Activated CD4-positive, alpha-beta T cell treated with anti-CD3 and anti-CD28 coated beads for 36 hours (primary cell): ENCODE results near the gene MRS2. TPM values are rescaled to one million over a fixed set of nuclear protein-coding genes. Genes with fewer than 3 reads are reported as not detected.

Experiments used
- ATAC-seq: fragments of 200-7000 bp; cut with Tn5 transposase; one replicate; pipeline ENCODE4 v1.10.0; 2021; ENCODE audit warnings: mild to moderate bottlenecking, moderate library complexity
- CTCF ChIA-PET: fragments of 350-600 bp; sonication (Branson Sonifier 250); formaldehyde crosslinking; loops from one replicate; lab custom pipeline; 2021; ENCODE audit warnings: antibody characterized with exemption; lab: Charles Lee
- POLR2A ChIA-PET: fragments of 350-600 bp; sonication (Branson Sonifier 250); formaldehyde crosslinking; loops from one replicate; lab custom pipeline; 2021; ENCODE audit warnings: antibody characterized with exemption, inconsistent platforms; lab: Charles Lee
- DNase-seq: peaks from one replicate; pipeline ENCODE4 v3.0.0-alpha.2; 2020
- H3K27ac Mint-ChIP-seq: one replicate; pipeline ENCODE4 v1.8.0; 2021; ENCODE audit warnings: mixed read lengths
- H3K27me3 Mint-ChIP-seq: one replicate; pipeline ENCODE4 v1.8.0; 2021; ENCODE audit warnings: mixed read lengths
- H3K36me3 Mint-ChIP-seq: one replicate; pipeline ENCODE4 v1.8.0; 2021; ENCODE audit warnings: low read depth, mixed read lengths
- H3K4me1 Mint-ChIP-seq: one replicate; pipeline ENCODE4 v1.8.0; 2021; ENCODE audit warnings: mixed read lengths
- H3K4me3 Mint-ChIP-seq: one replicate; pipeline ENCODE4 v1.8.0; 2021; ENCODE audit warnings: mild to moderate bottlenecking, moderate library complexity, mixed read lengths
- H3K9me3 Mint-ChIP-seq: one replicate; pipeline ENCODE4 v1.8.0; 2021; ENCODE audit warnings: low read depth, mixed read lengths
- intact Hi-C, 2 experiments: fragments of 100-400 bp; cut with DNase I in 1 of 2; cut with micrococcal nuclease in 1 of 2; formaldehyde crosslinking; loops; one replicate each; pipeline versions ENCODE4 v1.14.2 to v1.15.1; 2022 to 2024; cut with DNase I, micrococcal nuclease
- total RNA-seq, 2 experiments: library from RNA; stranded (reverse); gene quantifications; one replicate each; pipeline ENCODE4 v1.2.3, GENCODE V29; 2021

Gene MRS2
- total RNA-seq, 2 experiments from 2014 or later: 21.0 to 25.5 TPM

- Mint-ChIP-seq H3K4me3 (no peak overlapping the region), H3K9me3 (no peaks in the 10 kb centered on the region), H3K4me1 (no peaks in the 10 kb centered on the region), H3K36me3 (no peaks in the 10 kb centered on the region), H3K27ac (no peak overlapping the region), H3K27me3 (no peaks in the 10 kb centered on the region)
- ATAC-seq (no peak), DNase-seq (no peak)
- ChIA-PET CTCF (no interaction called here), POLR2A (no interaction called here)
- intact Hi-C loops: no loop called here
These were observed 51.7 kb downstream of the MRS2 start for GRCh38 chr6:24454452-24454851.

GRCh38 chr6:24455061-24455460 lies 52.3 kb downstream of the MRS2 start:
- DNase-seq: no peak
- no peaks in the 10 kb centered on the region for H3K4me1 Mint-ChIP-seq
- no peak overlapping the region for H3K27ac Mint-ChIP-seq
- no peaks in the 10 kb centered on the region for H3K27me3 Mint-ChIP-seq
- ATAC-seq: no peak
- CTCF ChIA-PET: no interaction called here
- intact Hi-C loops: no loop called here
- no peaks in the 10 kb centered on the region for H3K36me3 Mint-ChIP-seq
- POLR2A ChIA-PET: no interaction called here
- no peaks in the 10 kb centered on the region for H3K9me3 Mint-ChIP-seq
- H3K4me3 Mint-ChIP-seq: no peak overlapping the region

GRCh38 chr6:24458134-24458533 lies 55.4 kb downstream of the MRS2 start:
- ATAC-seq (no peak), DNase-seq (no peak)
- intact Hi-C loops: no loop called here
- H3K9me3 Mint-ChIP-seq: no peaks in the 10 kb centered on the region
- H3K4me3 Mint-ChIP-seq: no peak overlapping the region
- no peaks in the 10 kb centered on the region for H3K4me1 Mint-ChIP-seq
- H3K36me3 Mint-ChIP-seq: no peaks in the 10 kb centered on the region
- H3K27ac Mint-ChIP-seq: no peak overlapping the region
- ChIA-PET POLR2A (no interaction called here), CTCF (no interaction called here)
- H3K27me3 Mint-ChIP-seq: no peaks in the 10 kb centered on the region

GRCh38 chr6:24458941-24459340 lies 56.2 kb downstream of the MRS2 start:
- H3K36me3 Mint-ChIP-seq: no peaks in the 10 kb centered on the region
- ChIA-PET POLR2A (no interaction called here), CTCF (interaction anchor here (0.7 kb wide), 1 partner anchor 99 kb away, joined by 4 read pairs; no protein-coding TSS in a partner anchor)
- no peaks in the 10 kb centered on the region for H3K27me3 Mint-ChIP-seq
- no peaks in the 10 kb centered on the region for H3K4me1 Mint-ChIP-seq
- no peaks in the 10 kb centered on the region for H3K9me3 Mint-ChIP-seq
- DNase-seq: no peak
- no peak overlapping the region for H3K27ac Mint-ChIP-seq
- H3K4me3 Mint-ChIP-seq: no peak overlapping the region
- no peak for ATAC-seq
- intact Hi-C loops: no loop called here

- no peaks in the 10 kb centered on the region for H3K36me3 Mint-ChIP-seq
- no peaks in the 10 kb centered on the region for H3K27me3 Mint-ChIP-seq
- no peaks in the 10 kb centered on the region for H3K4me1 Mint-ChIP-seq
- no peak overlapping the region for H3K4me3 Mint-ChIP-seq
- ChIA-PET POLR2A (no interaction called here), CTCF (interaction anchor here (1.7 kb wide), 1 partner anchor 13 kb away, joined by 4 read pairs; no protein-coding TSS in a partner anchor)
- no peak overlapping the region for H3K27ac Mint-ChIP-seq
- intact Hi-C loops: no loop called here
- H3K9me3 Mint-ChIP-seq: no peaks in the 10 kb centered on the region
- DNase-seq: no peak
- ATAC-seq: no peak
These were observed 58.2 kb downstream of the MRS2 start for GRCh38 chr6:24460966-24461365.

- no peaks in the 10 kb centered on the region for H3K36me3 Mint-ChIP-seq
- DNase-seq (no peak), ATAC-seq (no peak)
- no peaks in the 10 kb centered on the region for H3K9me3 Mint-ChIP-seq
- H3K4me1 Mint-ChIP-seq: no peaks in the 10 kb centered on the region
- H3K27ac Mint-ChIP-seq: no peak overlapping the region
- H3K4me3 Mint-ChIP-seq: no peak overlapping the region
- POLR2A ChIA-PET: no interaction called here
- CTCF ChIA-PET: interaction anchor here (1.0 to 1.3 kb wide), 2 partner anchors 35 to 120 kb away, joined by 3 read pairs; no protein-coding TSS in a partner anchor
- H3K27me3 Mint-ChIP-seq: no peaks in the 10 kb centered on the region
- intact Hi-C loops: no loop called here
These were observed 61.7 kb downstream of the MRS2 start for GRCh38 chr6:24464253-24465038.

- ATAC-seq (no peak), DNase-seq (no peak)
- Mint-ChIP-seq H3K27me3 (no peaks in the 10 kb centered on the region), H3K4me3 (no peak overlapping the region), H3K4me1 (no peaks in the 10 kb centered on the region), H3K9me3 (no peaks in the 10 kb centered on the region), H3K36me3 (no peaks in the 10 kb centered on the region), H3K27ac (no peak overlapping the region)
- POLR2A ChIA-PET: interaction anchor here (0.7 kb wide), 1 partner anchor 287 kb away, joined by 6 read pairs; no protein-coding TSS in a partner anchor
- CTCF ChIA-PET: interaction anchor here (0.6 to 0.7 kb wide), 2 partner anchors 135 to 1179 kb away, joined by 3 read pairs; no protein-coding TSS in a partner anchor
- intact Hi-C loops: no loop called here
These were observed 67.1 kb downstream of the MRS2 start for GRCh38 chr6:24469811-24470210.

- H3K27ac Mint-ChIP-seq: no peak overlapping the region
- H3K27me3 Mint-ChIP-seq: no peaks in the 10 kb centered on the region
- ChIA-PET CTCF (no interaction called here), POLR2A (no interaction called here)
- no peaks in the 10 kb centered on the region for H3K4me1 Mint-ChIP-seq
- no peaks in the 10 kb centered on the region for H3K9me3 Mint-ChIP-seq
- ATAC-seq (no peak), DNase-seq (no peak)
- no peaks in the 10 kb centered on the region for H3K36me3 Mint-ChIP-seq
- no peak overlapping the region for H3K4me3 Mint-ChIP-seq
- intact Hi-C loops: no loop called here
These were observed 69.4 kb downstream of the MRS2 start for GRCh38 chr6:24472181-24472580.

Other genes starting within 250 kb of the MRS2 start
- gene DCDC2, start 44.9 kb upstream of the MRS2 start, total RNA-seq: under 1 TPM in 1 of 2 experiments, not detected in 1; 0.23 TPM
- gene GPLD1, start 86.6 kb downstream of the MRS2 start, total RNA-seq: under 1 TPM; 0.62 to 0.67 TPM
- gene ALDH5A1, start 92.0 kb downstream of the MRS2 start, total RNA-seq: 10 to 100 TPM; 16.5 to 18.8 TPM
- gene KIAA0319, start 243.3 kb downstream of the MRS2 start, total RNA-seq: under 1 TPM; 0.09 TPM